Stimulated activated CD8-positive, alpha-beta memory T cell treated with anti-CD3 and anti-CD28 coated beads, Interleukin-2, amount 100 ng/mL, for 1 hour (primary cell): ENCODE data around the gene ETNK2.
A peak's percentile ranks its signal among the peaks of the same experiment; 100 is the strongest.

Experiments
- DNase-seq, 2 donors: peaks; one replicate each; pipeline ENCODE4 v3.0.0-alpha.2; 2020; ENCODE audit warnings: low read depth in 2 of 2

Gene ETNK2

DNA sequence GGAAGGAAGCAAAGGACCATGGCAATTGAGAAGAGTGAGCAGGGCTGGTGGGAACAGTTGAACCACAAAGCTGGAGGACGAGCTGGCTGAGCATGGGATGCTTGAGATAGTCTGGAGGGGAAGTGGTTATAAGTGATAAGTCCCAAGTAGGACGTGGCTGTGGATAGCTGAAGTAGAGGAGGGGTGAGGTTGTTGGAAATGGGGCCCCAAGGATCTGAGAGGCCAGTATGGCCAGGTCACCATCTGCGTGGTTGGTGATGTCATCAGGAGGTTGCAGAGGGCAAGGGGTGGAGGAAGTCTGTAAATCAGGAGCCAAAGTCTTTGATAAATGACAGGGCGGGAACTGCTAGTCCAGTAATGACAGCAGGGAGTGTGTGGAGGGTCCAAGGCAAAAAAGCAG lies 25.3 kb upstream of the ETNK2 start:
- no peak for DNase-seq

GRCh38 chr1:204176049-204176448 lies 24.2 kb upstream of the ETNK2 start:
- DNase-seq, result no peak

DNA sequence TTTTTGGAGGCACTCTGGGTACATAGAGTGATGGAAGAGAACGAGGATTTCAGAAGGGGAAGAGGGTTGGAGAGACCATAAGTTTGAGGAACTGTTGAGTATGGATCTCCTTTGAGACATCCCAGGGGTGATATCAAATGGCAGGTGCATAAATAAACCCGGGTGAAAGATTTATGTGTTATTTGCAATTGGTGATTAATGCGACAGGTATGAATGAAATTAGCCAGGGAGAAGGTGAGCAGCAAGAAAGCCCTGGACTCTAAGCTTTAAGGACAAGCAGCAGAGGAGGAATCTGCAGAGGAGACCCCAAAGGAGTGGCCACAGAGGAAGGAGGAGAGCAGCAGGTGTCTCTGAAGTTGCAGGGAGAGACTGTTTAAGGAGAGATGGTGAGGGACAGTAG lies 23.1 kb upstream of the ETNK2 start:
- DNase-seq, result no peak

DNA sequence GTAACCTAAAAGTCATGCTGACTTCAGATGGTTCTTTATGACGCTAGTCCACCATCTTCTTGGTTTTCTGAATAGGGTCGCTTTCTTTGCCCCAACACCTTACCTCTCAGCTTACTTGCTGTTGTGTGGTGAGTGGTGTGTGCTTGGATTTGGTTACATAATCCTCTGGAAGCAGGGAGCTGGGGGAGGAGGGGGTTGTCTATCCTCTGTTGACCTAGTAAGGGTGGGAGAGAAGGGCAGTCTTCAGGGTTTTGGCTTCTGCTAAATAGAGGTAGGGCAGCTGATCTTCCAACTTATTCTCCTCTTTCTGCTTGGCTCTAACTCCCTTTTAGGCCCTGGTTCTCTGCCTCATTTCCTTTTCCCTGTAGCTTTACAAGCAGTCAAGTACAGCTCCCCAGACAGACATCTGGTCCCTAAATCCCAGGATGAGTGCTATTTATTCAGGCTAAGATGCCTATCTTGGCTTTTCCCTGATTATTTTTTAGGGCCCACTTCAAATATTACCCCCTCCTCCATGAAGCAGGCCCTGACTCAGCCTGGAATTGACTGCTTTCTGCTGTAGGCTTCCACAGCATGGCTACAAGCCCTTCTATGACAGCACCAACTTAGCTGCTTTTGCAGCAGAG lies 20.7 kb upstream of the ETNK2 start:
- no peak for DNase-seq

DNA sequence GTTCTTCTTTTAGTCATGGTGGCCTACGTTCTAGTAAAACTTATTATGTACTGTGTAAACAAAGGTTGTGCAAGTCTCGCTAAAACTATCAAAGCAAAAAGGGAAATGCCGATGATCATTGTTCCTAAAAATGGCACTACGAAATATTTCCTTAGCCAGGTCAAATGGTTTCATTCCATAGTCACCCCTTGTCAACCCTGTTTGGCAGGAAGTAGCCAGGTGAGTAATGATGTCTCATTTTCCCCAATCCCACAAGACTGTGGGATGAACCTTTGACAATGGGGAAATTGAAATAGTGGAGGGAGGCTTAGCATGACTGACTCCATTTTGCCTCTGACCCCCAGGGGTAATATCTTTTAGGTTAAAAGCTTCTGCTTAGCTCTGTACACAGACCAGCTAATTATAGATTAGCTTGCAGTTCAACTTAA lies 19.9 kb upstream of the ETNK2 start:
- DNase-seq, result no peak

GRCh38 chr1:204170494-204171155 lies 18.8 kb upstream of the ETNK2 start:
- no peak for DNase-seq

DNA sequence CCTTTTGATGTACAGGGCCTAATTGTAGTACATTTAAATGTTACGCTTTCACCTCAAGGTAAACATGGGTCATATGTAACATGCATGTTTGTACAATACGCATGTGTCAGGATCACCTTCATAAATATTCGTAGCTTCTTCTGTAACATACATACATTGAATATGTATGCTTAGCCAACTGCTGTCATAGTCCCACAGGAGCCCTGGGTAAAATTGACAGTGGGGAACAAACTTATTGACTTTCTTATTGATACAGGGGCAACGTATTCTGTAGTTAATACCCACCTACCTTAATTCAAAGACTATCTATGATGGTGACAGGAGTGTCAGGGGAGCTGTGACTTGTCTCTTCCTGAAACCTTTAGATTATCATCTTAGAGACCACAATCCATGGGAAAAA lies 18.0 kb upstream of the ETNK2 start:
- DNase-seq, result no peak

DNA sequence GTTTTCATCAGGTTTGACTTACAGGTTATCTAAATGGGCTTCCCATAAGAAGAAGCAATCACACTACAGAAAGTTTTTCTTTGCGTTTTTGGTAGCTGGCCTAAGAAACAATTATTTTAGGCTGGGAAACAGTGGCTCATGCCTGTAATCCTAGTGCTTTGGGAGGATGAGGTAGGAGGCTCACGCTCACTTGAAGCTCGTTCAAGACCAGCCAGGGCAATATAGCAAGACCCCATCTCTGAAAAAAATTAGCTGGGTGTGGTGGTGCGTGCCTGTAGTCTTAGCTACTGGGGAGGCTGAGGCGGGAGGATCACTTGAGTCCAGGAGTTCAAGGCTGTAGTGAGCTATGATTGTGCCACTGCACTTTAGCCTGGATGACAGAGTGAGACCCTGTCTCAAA lies 15.9 kb upstream of the ETNK2 start:
- no peak for DNase-seq

DNA sequence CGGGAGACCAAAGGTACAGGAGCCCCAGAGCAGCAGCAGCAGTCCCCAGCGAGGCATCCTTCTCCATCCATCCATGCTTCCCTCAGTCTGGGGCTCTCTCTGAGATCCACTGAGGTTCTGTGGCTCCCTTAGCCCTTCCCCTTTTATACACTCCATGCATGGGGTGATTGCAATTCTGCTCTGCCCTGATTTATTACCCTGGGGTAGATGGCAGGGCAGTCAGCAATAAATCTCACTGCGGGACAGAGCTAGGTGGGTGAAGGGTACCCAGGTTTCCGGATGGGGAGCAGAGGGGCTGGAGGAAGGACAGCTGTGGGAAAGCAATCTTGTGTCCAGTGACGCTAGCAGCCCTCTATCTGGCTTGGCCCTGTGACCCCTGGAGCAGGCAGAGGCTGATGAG lies 14.4 kb upstream of the ETNK2 start, which contains the start of gene REN:
REN (minus strand) TSS at position 119 of the 400 bp plus-strand sequence; CDS start at position 75, 44 bp downstream.
- no peak for DNase-seq

DNA sequence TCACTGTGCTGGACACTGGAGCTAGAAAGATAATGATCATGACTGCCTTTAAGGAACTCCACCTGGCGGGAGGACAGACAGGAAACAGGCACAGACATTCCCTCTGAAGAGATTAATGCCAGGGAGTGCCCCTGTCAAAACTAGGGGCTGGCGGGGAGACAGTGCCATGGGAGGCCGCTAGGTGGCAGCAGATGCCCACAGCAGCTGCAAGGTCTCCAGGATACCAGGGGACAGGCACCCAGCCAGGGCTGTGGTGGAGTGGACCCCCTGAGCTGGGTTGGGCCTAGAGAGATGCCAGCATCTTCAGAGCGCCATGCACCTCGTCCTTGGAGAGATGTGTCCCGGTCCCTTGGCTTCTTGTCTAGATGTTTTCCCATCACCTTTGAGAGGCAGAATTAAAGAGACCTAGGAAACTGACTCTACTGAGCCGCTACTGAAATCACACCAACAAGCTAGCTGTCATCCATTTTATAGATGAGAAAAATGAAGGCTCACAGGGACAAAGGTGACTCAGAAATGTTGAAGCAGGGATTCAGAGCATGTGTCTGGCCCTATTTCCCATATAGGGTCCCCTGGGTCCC lies 10.7 kb upstream of the ETNK2 start:
- DNase-seq, result peak; percentile 60 to 64

DNA sequence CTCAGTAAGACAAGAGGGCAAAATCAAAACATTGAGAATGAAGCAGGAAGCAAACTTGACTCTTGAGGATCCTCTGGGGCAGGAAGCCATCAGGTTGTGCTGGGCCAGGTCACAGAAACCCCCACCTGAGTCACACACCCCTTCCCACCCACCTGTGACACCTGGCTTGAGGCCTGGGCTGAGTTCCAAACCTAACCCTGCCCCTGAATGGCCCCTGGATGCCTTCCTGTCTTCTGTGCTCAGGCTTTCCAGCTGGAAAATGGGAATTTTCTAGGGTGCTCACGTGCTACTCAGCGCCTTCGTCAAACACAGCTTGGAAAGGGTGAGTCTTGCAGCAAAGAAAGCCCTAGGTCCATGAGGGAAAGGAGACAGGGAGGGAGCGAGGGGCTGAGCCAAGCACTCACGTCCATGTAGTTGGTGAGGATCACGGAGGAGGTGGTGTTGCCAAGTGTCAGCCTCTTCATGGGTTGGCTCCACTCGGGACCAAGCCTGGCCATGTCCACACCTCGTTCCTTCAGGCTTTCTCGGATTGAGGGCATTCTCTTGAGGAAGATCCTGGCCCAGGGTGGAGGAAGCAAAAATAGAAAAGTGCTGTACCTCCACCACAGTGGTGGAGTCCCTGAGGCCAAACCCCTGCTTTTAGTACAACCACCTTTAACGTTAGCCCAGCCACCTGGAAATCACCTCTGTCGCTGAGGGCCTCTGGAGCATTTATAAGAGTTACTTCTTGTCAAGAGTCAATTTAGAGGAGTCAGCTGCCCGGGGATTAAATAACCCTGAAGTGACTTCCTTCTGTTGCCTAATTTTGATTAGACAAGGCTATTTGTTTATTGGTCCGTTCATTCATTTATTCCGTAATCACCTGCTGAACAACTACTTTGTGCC lies 10.0 kb upstream of the ETNK2 start:
- DNase-seq, result no peak

- no peak for DNase-seq
Observed at GRCh38 chr1:204157962-204158361, 6.1 kb upstream of the ETNK2 start.

- DNase-seq, result no peak
Observed at GRCh38 chr1:204155881-204156280, 4.0 kb upstream of the ETNK2 start.

DNA sequence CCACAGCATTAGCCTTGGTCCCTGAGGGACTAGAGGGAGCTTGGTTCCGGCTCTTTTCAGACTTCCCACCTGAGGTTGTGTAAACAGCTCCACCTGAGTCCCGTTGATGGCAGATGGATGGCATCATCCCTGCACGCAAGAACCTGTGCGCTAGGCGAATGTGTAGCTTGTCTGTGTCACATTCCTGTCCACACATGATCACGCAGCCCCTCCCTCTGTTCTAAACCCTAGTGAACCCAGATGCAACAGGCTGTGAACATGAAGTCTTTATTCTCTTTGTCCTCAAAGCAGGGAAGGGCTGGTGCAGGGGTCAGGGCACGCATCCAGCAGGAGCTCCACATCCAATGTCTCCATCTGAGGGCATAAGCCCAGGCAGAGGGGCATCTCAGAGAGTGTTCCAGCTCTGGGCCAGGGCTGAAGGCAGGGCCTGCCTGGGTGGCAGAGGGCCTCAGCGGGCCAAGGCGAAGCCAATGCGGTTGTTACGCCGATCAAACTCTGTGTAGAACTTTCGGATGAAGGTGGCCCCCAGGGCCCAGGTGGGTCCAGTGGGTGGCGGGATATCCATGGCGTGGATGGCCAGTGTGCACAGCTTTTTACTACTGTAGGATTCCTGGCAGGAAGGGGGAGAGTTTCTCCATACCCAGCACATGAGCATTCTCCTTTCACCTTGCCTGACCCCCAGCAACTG lies 2.9 kb upstream of the ETNK2 start:
- DNase-seq, result no peak

- DNase-seq, result no peak
Observed at GRCh38 chr1:204153667-204154066, 1.8 kb upstream of the ETNK2 start.

- DNase-seq, result no peak
Observed at GRCh38 chr1:204152310-204153044, 633 bp upstream of the ETNK2 start.

GRCh38 chr1:204150702-204151551 lies 917 bp downstream of the ETNK2 start:
- no peak for DNase-seq

- DNase-seq, result no peak
Observed at GRCh38 chr1:204149635-204150565, 1.9 kb downstream of the ETNK2 start.

DNA sequence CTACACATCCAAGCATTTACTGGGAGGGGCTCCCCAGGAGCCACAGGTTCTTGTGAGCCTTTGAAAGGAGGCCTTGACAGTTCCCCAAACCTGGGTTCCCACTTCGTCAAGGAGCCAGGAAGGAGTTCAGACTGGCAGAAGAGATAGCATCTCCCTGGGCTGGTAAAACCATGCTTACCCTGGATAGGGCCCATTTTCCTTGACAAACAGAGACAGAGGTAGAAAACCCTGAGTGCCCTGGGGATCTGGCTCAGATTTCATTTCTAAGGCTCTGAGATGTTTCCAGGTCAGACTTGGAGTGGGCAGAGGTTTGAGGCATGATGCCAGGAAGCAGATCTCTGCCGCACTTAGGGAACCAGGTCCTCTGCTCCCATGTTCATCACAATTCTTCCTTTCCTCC lies 2.7 kb downstream of the ETNK2 start:
- DNase-seq, result no peak
